GM23248 (cell line): ENCODE results near the gene FRS2.

Source experiments
- EZH2 ChIP-seq: fragments of 200-600 bp; sonication (generic); IDR thresholded peaks from 2 replicates; pipeline ENCODE4 v1.6.1; 2018; ENCODE audit warnings: antibody characterized with exemption, mild to moderate bottlenecking; ENCODE audit not compliant: insufficient read depth, poor library complexity, severe bottlenecking
- EZH2phosphoT487 ChIP-seq: fragments of 200-600 bp; sonication (generic); IDR thresholded peaks from 2 replicates; pipeline ENCODE4 v1.6.1; 2018; ENCODE audit warnings: antibody characterized with exemption, moderate library complexity, mild to moderate bottlenecking, low read depth; ENCODE audit not compliant: insufficient read depth

- TF ChIP-seq EZH2phosphoT487 (no peak), EZH2 (no peak)
These were observed 30.4 kb downstream of the FRS2 start for GRCh38 chr12:69500631-69501030.
